HG02885 (cell line): Measurements from ENCODE around the gene APOBEC3F.
"Not testable (repeated sequence)": the region's sequence is repeated elsewhere in the genome, so short reads cannot be mapped to it uniquely, and the experiment has no call there.

Experiments
- ATAC-seq: cut with Tn5 transposase; IDR thresholded peaks from one replicate; pipeline ENCODE4 v1.9.1; 2021; ENCODE audit warnings: mild to moderate bottlenecking; ENCODE audit not compliant: unreplicated experiment, poor library complexity

APOBEC3F gene

GRCh38 chr22:39026509-39027150 is 14.0 kb upstream of the APOBEC3F start:
- ATAC-seq: no peak

DNA sequence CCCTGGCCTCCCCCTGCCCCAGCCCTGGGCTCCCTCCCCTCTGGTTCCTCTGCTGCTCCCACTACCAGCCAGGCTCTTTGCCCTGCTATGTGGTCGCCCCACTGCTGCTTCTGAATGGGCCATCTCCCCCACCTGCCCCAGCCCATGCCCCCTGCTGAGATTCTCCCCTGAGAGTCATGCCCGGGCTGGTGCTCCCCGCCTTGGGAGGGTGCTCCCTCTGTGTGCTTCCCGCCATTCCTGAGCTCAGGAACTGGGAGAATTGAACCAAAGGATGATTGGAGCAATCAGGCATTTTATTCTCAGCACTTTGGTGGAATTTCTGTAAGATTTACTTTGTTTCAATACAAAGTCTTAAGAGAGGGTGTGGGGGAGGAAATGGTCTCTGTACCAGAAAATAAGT is 12.9 kb upstream of the APOBEC3F start:
- ATAC-seq: no peak

DNA sequence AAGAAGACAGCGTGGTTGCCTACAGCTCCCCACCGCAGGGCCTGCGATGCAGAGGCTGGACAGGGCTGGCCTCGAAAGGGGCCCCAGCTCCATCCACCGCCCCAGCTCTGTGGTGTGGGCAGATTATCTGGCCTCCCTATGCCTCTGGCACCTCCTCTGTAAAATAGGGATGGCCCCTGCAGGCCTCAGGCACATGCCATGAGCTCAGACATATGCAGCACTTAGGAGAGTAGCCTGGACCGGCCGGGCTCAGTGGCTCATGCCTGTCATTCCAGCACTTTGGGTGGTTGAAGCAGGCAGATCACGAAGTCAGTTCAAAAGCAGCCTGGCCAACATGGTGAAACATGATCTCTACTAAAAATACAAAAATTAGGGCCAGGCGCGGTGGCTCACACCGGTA is 12.4 kb upstream of the APOBEC3F start:
- no peak for ATAC-seq

DNA sequence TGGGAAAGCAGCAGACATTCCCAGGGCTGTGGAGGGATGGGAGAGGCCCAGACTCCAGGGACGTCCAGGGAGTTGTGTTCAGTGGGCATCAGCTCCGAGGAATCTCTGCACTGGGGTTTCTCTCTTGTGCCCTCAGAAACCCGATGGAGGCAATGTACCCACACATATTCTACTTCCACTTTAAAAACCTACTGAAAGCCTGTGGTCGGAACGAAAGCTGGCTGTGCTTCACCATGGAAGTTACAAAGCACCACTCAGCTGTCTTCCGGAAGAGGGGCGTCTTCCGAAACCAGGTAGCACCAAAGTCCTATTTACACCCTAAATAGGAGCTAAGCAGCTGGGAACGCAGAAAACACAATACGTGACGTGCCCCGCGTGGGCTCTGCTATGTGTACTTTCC is 11.4 kb upstream of the APOBEC3F start:
- no peak for ATAC-seq

GRCh38 chr22:39030705-39031104 is 10.0 kb upstream of the APOBEC3F start:
- no peak for ATAC-seq

- not testable (repeated sequence) for ATAC-seq
Observed at GRCh38 chr22:39031434-39032295, 9.0 kb upstream of the APOBEC3F start.

DNA sequence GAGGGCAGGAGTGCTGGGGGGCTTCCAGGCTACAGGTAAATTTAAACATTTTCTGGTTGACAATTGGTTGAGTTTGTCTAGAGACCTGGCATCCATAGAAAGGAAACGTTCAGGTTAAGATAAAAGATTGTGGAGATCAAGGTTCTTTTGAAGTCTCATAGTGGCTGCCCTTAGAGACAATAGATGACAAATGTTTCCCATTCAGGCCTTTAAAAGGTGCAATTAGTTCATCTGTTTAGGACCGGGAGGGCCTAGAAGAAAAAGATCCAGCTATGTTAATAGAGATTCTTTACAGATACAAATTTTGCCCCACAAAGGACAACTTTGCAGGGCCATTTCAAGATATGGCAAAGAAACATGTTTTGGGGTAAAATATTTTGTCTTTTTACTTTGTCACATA is 3.6 kb upstream of the APOBEC3F start:
- ATAC-seq: not testable (repeated sequence)

DNA sequence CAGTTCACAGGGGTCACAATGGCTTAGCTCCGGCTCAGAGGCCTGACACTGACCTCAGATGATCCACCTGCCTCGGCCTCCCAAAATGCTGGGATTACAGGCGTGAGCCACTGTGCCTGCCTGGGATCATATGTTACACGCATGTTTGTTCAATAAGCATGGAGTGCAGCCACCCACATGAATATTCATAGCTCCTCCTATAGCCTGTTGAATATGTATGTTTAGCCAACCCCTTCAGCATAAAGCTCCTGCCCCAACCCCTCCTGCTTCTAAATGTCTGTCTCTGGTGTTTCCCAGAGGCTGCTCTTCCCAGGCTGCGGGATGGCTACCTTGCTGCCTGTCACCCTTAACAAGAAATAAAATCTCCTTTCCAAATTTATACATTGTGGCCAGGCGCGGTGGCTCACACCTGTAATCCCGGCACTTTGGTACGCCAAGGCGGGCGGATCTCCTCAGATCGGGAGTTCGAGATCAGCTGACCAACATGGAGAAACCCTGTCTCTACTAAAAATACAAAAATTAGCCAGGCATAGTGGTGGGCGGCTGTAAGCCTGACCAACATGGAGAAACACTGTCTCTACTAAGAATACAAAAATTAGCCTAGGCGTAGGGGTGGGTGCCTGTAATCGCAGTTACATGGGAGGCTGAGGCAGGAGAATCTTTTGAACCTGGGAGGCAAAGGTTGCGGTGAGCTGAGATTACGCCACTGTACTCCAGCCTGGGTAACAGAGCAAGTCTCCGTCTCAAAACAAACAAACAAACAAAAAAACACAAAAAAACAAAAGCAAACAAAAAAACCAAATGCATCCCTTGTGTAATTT is 1.1 kb upstream of the APOBEC3F start:
- ATAC-seq: no peak

- peak; percentile 10 for ATAC-seq
Observed at GRCh38 chr22:39040155-39040537, 518 bp upstream of the APOBEC3F start.

DNA sequence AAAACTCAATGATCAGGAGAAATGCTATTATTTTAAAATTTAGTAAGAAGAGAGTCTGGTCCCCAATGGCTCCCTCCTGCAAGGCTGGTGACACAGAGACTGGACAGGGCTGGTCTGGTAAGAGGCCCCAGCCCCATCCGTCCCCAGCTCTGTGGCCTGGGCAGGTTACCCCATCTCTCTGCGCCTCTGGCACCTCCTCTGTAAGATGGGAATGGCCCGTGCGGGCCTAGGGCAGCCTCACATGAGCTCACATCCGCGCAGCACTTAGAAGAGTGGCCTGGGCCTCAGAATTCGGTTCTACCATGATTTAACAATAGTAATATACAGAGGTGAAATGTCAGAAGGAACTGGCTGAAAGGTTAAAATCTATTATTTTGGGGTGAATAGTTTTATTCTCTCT is 1.2 kb downstream of the APOBEC3F start:
- ATAC-seq: no peak

DNA sequence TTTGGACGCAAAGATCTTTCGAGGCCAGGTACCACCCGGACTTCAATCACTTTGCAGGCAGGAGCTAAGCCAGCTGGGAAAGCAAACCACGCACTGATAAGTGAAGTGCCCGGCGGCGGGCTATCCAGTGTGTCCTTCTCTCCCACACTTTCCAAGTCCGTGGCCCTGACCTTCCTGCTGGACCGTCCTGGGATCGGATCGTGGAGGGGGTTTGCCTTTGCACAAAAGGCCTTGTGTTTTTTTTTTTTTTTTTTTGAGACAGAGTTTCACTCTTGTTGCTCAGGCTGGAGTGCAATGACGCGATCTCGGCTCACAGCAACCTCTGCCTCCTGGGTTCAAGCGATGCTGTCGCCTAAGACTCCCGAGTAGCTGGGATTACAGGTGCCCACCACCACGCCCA is 2.4 kb downstream of the APOBEC3F start:
- ATAC-seq: not testable (repeated sequence)

- not testable (repeated sequence) for ATAC-seq
Observed at GRCh38 chr22:39045136-39045535, 4.5 kb downstream of the APOBEC3F start.

DNA sequence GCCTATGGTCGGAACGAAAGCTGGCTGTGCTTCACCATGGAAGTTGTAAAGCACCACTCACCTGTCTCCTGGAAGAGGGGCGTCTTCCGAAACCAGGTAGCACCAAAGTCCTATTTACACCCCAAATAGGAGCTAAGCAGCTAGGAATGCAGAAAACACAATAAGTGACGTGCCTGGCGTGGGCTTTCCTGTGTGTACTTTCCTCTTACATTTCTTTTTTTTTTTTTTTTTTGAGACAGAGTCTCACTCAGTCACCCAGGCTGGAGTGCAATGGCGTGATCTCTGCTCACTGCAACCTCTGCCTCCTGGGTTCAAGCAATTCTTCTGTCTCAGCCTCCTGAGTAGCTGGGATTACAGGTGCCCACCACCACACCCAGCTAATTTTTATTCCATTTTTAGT is 8.8 kb downstream of the APOBEC3F start:
- ATAC-seq: not testable (repeated sequence)

GRCh38 chr22:39051844-39052495 is 11.3 kb downstream of the APOBEC3F start:
- not testable (repeated sequence) for ATAC-seq

DNA sequence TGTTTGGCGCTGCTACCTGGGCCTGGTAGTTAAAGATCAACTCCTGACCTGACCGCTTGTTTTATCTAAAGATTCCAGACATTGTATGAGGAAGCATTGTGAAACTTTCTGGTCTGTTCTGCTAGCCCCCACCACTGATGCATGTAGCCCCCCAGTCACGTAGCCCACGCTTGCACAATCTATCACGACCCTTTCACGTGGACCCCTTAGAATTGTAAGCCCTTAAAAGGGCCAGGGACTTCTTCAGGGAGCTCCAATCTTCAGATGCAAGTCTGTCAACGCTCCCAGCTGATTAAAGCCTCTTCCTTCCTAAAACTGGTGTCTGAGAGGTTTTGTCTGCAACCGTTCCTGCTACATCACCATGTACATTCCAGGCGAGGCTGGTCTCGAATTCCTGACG is 15.0 kb downstream of the APOBEC3F start:
- no peak for ATAC-seq

DNA sequence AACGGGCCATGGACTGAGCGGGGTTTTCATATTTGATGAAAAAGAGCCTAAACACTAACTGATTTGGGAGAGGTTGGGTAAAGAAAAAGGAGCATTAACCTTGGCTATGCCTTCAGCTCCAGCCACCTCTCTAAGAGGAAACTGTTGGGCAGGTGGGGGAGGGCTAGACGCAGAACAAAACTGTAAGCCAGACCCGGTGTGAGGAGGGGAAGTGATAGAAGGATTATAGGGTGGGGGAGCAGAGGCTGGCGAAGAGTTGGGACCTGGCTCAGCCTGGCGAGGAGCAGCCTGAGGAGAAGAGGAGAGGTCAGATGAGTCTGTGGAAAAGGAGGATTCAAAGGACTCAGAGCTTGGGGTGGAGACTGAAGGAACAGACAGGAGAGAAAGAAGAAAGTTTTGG is 20.6 kb downstream of the APOBEC3F start:
- not testable (repeated sequence) for ATAC-seq

- not testable (repeated sequence) for ATAC-seq
Observed at GRCh38 chr22:39061951-39062350, 21.3 kb downstream of the APOBEC3F start.

- ATAC-seq: not testable (repeated sequence)
Observed at GRCh38 chr22:39063904-39064303, 23.2 kb downstream of the APOBEC3F start.

DNA sequence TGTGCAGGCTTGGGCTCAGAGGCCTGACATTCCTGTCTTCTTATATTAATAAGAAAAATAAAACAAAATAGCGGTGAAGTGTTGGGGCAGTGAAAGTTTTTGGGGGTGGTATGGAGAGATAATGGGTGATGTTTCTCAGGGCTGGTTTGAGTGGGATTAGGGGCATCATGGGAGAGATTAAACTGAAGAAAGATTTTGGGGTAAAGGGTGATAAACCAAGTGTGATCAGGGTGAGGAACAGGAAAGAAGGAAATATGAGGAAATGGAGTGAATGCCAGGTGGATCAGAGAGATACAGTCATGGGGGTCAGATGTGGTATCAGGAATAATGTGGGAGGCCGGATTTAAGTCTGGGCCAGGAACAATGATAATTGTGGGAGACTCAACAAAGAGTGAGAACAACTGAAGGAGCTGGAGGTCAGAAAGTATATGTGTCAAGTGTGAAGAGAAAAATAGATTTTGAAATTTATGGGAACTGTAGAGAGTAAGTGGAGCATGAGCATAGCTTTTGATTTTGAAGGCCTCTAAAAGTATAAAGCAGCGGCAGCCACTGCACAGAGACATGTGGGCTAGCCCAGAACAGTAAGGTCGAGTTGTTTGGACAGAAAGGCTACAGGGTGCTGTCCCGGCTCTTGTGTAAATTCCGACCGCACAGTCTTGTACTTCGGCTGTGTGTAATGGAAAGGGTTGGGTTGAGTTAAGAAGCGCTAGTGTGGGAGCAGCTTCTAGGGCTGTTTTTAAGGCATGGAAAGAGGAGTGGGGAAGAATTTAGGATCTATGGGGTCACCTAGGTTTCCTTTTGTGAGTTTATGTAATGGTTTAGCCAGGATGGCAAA is 26.0 kb downstream of the APOBEC3F start:
- ATAC-seq: peak; percentile 51
